HG02623 (cell line): Measurements from ENCODE around the gene SRY.
"Not testable (repeated sequence)": the region's sequence is repeated elsewhere in the genome, so short reads cannot be mapped to it uniquely, and the experiment has no call there.

Experiments
- ATAC-seq: cut with Tn5 transposase; IDR thresholded peaks from one replicate; pipeline ENCODE4 v1.9.1; 2021; ENCODE audit warnings: moderate library complexity; ENCODE audit not compliant: unreplicated experiment

The SRY gene

DNA sequence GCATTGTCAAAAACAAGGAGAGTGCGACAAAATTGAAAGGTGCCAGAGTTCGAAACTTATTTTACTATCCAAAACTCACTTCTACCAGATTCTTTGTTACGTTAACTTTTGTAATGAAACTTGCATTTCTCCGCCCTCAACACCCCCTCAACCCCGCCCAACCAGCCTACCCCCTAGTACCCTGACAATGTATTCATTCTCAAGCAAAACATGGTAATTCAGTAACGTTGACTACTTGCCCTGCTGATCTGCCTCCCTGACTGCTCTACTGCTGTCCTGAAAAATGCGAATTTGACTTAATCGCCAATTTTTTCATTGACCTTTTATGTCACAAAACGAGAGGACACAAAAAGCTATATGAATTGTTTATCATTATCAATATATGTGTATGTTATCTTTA lies at the start of gene SRY:
Gene SRY, minus strand, starts transcription at position 83 of the 400 bp plus-strand sequence. Its CDS starts 79 bp downstream, at position 4.
- no peak for ATAC-seq

DNA sequence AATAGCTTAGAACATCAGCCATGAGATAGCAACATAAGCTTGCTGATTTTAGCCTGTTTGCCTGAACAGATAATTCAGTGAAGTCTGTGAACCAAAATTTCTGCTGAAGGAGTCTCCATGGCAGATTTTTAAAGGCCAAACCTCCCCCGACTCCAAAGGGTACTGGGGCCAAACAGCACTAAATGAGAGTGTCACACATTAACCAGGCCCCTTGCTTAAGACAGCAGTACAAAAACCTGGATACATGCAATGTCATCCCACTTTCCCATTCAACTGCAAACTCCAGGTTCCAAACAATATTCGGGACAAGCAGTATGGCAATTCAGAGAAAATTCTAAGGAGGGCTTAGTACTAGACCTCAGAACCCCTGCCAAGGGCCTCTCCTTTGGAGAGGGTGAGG lies 49.6 kb upstream of the SRY start:
- no peak for ATAC-seq

DNA sequence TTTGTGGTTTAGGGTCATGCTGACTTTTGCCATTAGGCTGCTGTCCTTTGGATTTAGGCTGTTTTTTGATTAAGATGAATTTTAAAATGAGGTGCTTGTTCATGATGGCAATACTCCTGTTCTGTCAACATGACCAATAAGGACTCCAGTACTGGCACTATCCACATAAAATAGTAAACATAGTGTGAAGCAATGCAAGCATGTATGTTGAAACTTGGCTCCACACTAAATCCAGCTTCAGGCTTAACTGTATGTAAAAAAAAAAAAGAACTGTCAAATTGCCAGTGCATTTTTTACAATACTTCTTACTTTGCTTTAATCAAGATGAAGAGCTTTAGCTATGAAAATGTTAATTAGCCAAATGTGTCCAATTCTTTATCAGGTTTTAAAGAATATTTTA lies 47.7 kb upstream of the SRY start:
- no peak for ATAC-seq

DNA sequence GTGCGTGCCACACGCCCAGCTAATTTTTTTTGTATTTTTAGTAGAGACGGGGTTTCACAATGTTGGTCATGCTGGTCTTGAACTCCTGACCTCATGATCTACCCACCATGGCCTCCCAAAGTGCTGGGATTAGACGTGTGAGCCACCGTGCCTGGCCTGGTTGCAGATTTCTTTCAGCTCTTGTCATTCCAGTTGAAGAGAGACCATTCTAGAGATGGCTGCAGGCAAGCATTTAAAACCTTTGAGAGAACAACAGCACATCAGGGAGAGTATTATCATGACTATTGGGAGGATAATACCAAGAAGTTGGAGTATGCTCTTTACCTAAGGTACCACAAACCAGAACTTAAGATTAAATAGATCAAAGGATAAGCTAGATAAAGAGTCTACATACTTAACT lies 41.0 kb upstream of the SRY start:
- ATAC-seq = no peak

DNA sequence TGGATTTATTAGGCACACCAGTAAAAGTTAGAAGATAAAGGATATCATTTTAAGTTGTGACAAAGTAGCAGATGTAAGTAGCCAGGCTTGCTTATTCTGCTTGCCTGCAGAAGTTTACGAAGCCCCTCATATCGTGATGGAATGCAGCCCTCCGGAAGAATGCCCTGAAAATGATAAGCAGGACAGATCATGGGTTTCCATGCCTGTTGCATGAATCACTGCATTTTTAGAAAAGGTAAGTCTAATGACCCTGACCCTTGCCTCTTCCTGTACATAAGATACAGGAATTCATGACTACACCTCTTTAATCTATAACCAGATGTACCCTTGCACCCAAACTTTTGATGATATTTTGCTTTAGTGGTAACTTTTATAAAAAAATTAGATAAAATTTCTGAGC lies 37.0 kb upstream of the SRY start:
- ATAC-seq = no peak

DNA sequence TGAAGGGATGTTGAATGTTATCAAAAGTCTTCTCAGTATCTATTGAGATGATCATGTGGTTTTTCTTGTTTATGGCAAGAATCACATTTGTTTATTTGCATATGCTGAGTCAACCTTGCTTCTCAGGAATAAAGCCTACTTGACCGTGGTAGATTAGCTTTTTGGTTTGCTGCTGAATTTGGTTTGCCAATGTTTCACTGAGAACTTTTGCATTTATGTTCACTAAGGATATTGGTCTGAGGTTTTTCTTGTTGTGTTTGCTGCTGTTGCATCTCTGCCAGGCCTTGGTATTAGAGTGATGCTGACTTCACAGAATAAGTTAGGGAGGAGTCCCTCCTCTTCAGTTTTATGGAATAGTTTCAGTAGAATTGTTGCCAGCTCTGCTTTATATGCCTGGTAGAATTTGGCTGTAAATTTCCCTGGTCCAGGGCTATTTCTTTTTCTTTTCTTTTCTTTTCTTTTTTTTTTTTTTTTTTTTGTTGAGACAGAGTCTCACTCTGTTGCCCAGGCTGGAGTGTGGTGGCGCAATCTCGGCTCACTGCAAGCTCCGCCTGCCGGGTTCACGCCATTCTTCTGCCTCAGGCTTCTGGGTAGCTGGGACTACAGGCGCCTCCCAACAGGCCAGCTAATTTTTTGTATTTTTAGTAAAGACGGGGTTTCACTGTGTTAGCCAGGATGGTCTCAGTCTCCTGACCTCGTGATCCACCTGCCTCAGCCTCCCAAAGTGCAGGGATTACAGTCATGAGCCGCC lies 29.8 kb upstream of the SRY start:
- not testable (repeated sequence) for ATAC-seq

DNA sequence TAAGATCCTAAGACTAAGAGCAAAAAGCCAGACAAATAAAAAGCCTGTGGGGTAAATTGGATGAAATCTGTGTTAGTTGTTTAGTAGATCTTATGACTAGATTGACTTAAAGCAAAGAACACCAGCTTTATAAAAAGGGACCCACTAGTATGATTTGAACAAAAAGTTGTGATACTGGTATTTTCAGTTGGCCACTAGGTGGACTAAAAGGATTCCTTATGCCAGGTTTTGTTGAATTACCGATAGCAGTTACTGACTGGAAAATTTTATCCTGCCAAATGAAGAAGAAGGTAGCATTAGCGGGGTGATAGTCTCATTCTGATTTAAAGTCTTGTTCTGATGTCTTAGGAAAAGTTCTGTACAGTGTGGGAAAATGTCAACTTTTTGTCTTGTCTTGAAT lies 12.8 kb upstream of the SRY start:
- ATAC-seq = no peak

DNA sequence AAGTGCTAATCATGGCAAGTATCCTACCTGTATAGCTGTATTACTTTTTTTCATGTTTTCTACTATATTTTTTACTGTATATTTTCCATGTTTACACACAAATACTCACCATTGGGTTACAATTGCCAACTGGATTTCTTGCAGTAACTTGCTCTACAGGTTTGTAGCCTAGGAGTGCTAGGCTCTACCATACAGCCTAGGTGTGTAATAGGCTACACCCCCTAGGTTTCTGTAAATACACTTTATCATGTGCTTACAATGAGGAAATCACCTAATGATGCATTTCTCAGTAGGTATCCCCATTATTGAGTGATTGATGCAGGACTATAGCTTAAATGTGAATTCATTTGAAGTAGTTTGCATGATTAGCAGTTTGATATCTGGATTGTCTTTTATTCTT lies 10.5 kb upstream of the SRY start:
- no peak for ATAC-seq

DNA sequence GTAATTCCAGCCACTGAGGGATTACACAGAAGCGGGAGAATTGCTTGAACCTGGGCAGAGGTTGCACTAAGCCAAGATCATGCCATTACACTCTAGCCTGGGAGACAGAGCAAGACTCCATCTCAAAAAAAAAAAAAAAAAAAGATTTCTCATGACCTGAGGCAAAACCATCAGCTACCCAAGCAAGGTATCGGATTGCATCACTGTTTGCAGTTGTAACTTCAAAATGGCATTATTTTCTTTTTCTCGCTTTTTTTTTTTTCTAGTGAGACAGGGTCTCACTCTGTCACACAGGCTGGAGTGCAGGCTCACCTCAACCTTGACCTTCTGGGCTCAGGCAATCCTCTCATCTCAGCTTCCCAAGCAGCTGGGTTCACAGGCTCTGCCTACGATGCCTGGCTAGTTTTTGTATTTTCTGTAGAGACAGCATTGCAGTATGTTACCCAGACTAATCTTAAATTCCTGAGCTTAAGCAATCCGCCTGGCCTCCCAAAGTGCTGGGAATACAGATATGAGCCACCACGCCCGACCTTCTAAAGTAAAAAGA lies 9.6 kb upstream of the SRY start:
- no peak for ATAC-seq

DNA sequence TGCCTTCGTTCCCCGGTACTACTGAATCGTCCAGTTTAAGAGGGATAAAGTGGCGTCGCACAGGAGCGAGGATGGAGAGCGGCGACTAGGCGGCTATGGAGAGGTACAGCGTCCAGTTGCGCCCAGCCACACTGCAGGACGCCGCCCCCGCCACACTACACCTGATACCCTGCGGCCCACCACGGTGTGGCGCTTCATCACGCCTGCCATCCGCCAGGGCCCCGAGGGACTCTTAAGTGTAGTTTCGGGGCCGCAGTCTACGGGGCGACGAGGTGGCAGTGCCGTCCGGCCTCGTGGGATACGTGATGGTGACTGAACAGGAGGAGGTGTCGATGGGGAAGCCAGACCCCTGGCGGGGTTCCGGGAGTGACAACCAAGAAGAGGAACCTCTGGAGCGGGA lies 2.3 kb upstream of the SRY start:
- no peak for ATAC-seq

DNA sequence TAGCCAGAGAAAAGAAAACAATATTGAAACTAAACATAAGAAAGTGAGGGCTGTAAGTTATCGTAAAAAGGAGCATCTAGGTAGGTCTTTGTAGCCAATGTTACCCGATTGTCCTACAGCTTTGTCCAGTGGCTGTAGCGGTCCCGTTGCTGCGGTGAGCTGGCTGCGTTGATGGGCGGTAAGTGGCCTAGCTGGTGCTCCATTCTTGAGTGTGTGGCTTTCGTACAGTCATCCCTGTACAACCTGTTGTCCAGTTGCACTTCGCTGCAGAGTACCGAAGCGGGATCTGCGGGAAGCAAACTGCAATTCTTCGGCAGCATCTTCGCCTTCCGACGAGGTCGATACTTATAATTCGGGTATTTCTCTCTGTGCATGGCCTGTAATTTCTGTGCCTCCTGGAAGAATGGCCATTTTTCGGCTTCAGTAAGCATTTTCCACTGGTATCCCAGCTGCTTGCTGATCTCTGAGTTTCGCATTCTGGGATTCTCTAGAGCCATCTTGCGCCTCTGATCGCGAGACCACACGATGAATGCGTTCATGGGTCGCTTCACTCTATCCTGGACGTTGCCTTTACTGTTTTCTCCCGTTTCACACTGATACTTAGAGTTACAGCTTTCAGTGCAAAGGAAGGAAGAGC lies 488 bp downstream of the SRY start:
- no peak for ATAC-seq
